HepG2 (cell line): ENCODE data around the gene TMEM164.

Experiments used
- CBFB ChIP-seq: sonication (generic); formaldehyde crosslinking; IDR thresholded peaks from 2 replicates; pipeline ENCODE4 v1.4.0; 2020; ENCODE audit warnings: missing genetic modification reagents
- FOSL2 ChIP-seq: sonication (generic); formaldehyde crosslinking; IDR thresholded peaks from 2 replicates; pipeline ENCODE4 v1.4.0; 2020; ENCODE audit warnings: missing genetic modification reagents
- HNRNPLL ChIP-seq: fragments of 200-400 bp; formaldehyde crosslinking; IDR thresholded peaks from 2 replicates; pipeline ENCODE4 v1.6.1; 2017; ENCODE audit warnings: mild to moderate bottlenecking, low read depth, low read length; ENCODE audit not compliant: poor library complexity, severe bottlenecking
- MEF2D ChIP-seq: sonication (generic); formaldehyde crosslinking; IDR thresholded peaks from 2 replicates; pipeline ENCODE4 v1.5.1; 2020; ENCODE audit warnings: mild to moderate bottlenecking, missing genetic modification reagents
- NR2C2 ChIP-seq: sonication (generic); formaldehyde crosslinking; IDR thresholded peaks from 2 replicates; pipeline ENCODE4 v1.4.0; 2020; ENCODE audit warnings: missing genetic modification reagents, mild to moderate bottlenecking, moderate library complexity, borderline replicate concordance
- TBL1XR1 ChIP-seq: fragments of 150-350 bp; IDR thresholded peaks from 2 replicates; pipeline ENCODE4 v1.6.1; 2014; ENCODE audit warnings: borderline replicate concordance, low read length; ENCODE audit not compliant: partially characterized antibody
- ZNF747 ChIP-seq: sonication (generic); formaldehyde crosslinking; IDR thresholded peaks from 2 replicates; pipeline ENCODE4 v1.8.1; 2023; ENCODE audit warnings: missing genetic modification reagents, mild to moderate bottlenecking, borderline replicate concordance
- TF ChIP-seq, protein P1 (sequence below): sonication (generic); formaldehyde crosslinking; IDR thresholded peaks from 2 replicates; pipeline ENCODE4 v1.5.0; 2020; ENCODE audit warnings: mild to moderate bottlenecking, missing genetic modification reagents, moderate library complexity

DNA sequence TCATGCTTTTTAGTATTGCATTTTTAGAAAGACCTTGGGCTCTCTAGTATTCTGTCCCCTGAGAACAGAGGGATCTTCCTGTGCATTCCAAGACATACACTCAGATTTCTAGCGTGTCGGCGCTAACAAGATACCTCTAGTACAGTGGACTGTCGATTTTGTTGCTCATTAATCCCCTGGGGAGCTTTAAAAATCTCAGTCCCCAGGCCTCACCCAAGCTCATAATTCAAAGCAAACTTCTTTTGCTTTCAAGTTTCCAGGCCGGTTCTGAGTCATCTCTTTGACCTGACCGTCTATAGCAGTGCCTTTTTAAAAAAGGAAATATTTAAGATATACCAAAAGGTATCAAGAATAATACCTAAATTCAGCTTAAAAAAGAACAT lies 178.0 kb downstream of the TMEM164 start:
- TF ChIP-seq FOSL2 (CRISPR knock-in tag), result no peak
- TF ChIP-seq MEF2D, result no peak
- no peak for TF ChIP-seq ZNF747 (CRISPR knock-in tag)
- no peak for TF ChIP-seq CBFB
- TF ChIP-seq TBL1XR1, result no peak
- TF ChIP-seq, protein P1, sequence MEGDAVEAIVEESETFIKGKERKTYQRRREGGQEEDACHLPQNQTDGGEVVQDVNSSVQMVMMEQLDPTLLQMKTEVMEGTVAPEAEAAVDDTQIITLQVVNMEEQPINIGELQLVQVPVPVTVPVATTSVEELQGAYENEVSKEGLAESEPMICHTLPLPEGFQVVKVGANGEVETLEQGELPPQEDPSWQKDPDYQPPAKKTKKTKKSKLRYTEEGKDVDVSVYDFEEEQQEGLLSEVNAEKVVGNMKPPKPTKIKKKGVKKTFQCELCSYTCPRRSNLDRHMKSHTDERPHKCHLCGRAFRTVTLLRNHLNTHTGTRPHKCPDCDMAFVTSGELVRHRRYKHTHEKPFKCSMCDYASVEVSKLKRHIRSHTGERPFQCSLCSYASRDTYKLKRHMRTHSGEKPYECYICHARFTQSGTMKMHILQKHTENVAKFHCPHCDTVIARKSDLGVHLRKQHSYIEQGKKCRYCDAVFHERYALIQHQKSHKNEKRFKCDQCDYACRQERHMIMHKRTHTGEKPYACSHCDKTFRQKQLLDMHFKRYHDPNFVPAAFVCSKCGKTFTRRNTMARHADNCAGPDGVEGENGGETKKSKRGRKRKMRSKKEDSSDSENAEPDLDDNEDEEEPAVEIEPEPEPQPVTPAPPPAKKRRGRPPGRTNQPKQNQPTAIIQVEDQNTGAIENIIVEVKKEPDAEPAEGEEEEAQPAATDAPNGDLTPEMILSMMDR (CRISPR knock-in tag), result no peak
- TF ChIP-seq NR2C2 (CRISPR knock-in tag), result no peak
- TF ChIP-seq HNRNPLL, result no peak
